DND-41 (cell line): ENCODE results near the gene KLF9.

Source experiments
- EZH2 ChIP-seq: IDR thresholded peaks from 3 replicates; pipeline ENCODE4 v1.6.1; 2012; ENCODE audit warnings: borderline replicate concordance, low read depth, mild to moderate bottlenecking, moderate library complexity, low read length, inconsistent platforms; ENCODE audit not compliant: severe bottlenecking
- TF ChIP-seq, protein P1 (sequence below): IDR thresholded peaks from 2 replicates; pipeline ENCODE4 v1.5.1; 2012; ENCODE audit warnings: borderline replicate concordance, low read length, moderate library complexity, mild to moderate bottlenecking; ENCODE audit not compliant: poor library complexity, severe bottlenecking; ENCODE audit errors: extremely low read depth

GRCh38 chr9:70435948-70436347 is 21.5 kb upstream of the KLF9 start:
- TF ChIP-seq, protein P1, sequence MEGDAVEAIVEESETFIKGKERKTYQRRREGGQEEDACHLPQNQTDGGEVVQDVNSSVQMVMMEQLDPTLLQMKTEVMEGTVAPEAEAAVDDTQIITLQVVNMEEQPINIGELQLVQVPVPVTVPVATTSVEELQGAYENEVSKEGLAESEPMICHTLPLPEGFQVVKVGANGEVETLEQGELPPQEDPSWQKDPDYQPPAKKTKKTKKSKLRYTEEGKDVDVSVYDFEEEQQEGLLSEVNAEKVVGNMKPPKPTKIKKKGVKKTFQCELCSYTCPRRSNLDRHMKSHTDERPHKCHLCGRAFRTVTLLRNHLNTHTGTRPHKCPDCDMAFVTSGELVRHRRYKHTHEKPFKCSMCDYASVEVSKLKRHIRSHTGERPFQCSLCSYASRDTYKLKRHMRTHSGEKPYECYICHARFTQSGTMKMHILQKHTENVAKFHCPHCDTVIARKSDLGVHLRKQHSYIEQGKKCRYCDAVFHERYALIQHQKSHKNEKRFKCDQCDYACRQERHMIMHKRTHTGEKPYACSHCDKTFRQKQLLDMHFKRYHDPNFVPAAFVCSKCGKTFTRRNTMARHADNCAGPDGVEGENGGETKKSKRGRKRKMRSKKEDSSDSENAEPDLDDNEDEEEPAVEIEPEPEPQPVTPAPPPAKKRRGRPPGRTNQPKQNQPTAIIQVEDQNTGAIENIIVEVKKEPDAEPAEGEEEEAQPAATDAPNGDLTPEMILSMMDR, result no peak
- no peak for TF ChIP-seq EZH2
